Inflammatory macrophage (primary cell): Measurements from ENCODE around the gene ILF3.
"Not testable (repeated sequence)": the region's sequence is repeated elsewhere in the genome, so short reads cannot be mapped to it uniquely, and the experiment has no call there.

ENCODE experiments used
- DNase-seq, 2 donors: peaks; one replicate each; pipeline ENCODE4 v3.0.0-alpha.2; 2020 to 2022

The ILF3 gene

DNA sequence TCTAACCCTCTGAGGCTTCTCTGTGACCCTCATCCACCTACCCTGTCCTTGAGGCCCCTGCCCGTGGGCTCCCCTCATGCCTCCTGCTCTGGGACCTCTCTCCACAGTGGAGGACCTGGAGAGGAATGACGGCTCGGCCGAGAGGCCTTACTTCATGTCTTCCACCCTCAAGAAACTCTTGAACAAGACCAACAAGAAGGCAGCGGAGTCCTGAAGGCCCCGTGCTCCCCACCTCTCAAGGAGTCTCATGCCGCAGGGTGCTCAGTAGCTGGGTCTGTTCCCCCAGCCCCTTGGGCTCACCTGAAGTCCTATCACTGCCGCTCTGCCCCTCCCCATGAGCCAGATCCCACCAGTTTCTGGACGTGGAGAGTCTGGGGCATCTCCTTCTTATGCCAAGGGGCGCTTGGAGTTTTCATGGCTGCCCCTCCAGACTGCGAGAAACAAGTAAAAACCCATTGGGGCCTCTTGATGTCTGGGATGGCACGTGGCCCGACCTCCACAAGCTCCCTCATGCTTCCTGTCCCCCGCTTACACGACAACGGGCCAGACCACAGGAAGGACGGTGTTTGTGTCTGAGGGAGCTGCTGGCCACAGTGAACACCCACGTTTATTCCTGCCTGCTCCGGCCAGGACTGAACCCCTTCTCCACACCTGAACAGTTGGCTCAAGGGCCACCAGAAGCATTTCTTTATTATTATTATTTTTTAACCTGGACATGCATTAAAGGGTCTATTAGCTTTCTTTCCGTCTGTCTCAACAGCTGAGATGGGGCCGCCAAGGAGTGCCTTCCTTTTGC, 10.8 kb upstream of the ILF3 start:
- no peak for DNase-seq

DNA sequence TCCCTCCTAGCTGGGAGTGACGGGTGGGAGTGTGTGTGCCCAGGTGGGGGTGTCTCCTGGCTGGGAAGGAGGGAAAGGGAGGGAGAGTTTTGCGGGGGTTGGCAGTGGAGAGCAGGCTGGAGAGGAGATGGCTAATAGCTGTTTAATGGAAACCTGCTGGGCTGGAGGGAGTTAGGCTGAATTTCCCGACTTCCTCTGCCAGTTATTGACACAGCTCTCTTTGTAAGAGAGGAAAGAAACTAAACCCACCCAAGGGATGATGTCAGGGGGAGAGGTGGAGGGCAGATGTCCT, 10.2 kb upstream of the ILF3 start:
- DNase-seq: peak in 1 of 2 donors; percentile 48

DNA sequence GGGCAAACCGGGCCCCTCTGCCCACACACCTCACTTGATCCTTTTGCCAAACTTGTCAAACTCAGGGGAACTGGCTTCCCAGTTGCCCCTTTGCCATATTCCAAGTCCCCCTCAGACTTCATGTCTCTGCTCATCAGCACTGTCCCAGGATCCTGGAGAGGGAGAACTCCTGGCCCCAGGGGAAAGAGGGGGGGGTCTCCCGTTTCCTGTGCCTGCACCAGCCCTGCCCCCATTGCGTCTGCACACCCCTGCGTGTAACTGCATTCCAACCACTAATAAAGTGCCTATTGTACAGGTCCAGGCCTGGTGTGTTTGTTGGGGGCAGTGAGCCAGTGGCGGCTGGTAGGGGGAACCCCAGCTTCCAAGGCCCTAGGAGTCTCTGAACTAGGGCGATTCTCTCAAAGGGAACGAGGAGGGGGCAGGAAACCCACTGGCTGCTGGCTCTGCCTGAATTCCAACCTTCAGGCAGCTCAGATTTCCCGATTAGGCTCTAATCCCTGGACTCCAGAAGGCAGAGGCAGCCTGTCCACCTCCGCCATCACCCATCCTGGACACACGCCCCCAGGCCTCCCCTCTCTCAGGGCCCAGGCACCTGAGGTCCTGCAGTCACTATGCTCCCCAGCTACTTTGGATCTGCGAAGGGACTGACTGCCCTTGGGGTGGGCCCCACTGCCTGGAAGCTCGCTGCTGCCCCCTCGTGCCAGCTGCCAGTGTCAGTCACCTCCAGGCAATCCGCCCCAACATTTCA, 9.7 kb upstream of the ILF3 start:
- DNase-seq: peak; percentile 71 to 81

DNA sequence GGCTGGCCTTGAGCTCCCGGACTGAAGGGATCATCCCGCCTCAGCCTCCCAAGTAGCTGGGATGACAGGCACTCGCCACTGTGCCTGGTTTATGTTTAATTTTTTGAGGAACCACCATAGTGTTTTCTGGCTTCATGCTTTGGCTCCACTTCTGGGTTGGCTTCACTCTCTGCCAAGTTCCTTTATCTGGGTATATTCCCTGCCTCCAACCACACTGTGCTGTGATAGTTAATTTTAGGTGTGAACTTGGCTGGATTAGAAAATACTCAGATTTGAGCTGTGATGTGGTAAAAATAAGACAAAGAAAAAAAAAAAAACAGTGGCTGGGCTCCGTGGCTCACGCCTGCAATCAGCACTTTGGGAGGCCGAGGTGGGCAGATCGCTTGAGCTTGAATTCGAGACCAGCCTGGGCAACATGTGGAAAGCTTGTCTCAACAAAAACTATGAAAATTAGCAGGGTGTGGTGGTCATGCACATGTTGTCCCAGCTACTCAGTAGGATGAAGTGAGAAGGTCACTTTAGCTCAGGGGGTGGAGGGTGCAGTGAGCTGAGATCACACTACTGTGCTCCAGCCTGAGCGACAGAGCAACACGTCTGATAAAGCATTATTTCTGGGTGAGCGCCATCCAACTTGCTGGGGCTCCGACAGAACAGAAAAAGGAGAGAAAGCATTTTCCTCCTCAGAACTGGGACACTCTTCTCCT, 7.5 kb upstream of the ILF3 start:
- peak; percentile 20 to 42 for DNase-seq

DNA sequence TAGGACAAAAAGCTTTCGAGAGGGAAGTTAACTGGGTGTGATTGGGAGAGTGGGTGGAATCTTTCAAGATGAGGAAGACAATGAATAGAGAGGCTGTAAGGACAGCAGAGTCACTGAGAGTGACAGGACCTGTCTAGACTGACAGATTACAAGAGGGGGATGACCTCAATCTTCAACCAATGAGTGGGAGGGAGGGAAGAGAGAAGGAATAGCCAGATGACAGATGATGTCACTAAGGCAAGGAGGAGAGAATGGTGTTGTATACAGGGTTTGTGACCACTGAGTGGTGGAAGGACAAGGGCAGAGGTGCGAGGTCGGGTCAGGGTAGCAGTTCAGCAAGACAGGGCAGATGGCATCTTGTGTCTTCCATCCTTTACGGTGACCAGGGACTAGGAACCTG, 5.8 kb upstream of the ILF3 start:
- peak; percentile 93 to 94 for DNase-seq

DNA sequence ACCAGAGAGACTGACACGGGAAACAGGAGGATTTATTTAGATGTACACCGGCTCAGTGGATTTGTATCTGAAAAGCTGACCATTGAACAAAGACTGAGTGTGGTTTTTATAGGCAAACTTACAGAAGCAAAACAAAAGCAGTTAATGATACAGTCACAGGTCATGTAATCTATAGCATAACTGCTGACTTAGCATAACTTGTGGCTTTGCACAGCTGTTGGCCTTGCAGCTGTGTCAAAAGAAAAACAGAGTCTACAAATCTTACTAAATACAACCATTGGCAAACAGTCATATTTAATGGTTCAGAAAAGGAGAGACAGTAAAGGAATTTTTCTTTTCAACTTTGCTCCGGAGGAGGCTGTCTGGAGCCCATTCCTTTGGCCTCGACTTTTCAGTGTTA, 2.3 kb upstream of the ILF3 start:
- DNase-seq: peak in 1 of 2 donors; percentile 28

DNA sequence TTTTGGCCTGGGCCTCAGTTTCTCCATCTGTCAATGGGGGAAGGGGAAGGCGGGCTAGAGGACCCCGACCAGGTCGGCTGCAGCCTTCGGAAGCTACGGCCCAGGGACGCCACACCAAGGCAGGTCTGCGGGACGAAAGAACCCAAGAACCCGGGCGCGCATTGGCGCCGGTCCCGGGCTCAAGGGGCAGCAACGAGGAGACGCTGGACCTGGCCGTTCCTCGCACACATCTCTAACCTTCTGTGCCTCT, 739 bp upstream of the ILF3 start:
- DNase-seq: no peak

DNA sequence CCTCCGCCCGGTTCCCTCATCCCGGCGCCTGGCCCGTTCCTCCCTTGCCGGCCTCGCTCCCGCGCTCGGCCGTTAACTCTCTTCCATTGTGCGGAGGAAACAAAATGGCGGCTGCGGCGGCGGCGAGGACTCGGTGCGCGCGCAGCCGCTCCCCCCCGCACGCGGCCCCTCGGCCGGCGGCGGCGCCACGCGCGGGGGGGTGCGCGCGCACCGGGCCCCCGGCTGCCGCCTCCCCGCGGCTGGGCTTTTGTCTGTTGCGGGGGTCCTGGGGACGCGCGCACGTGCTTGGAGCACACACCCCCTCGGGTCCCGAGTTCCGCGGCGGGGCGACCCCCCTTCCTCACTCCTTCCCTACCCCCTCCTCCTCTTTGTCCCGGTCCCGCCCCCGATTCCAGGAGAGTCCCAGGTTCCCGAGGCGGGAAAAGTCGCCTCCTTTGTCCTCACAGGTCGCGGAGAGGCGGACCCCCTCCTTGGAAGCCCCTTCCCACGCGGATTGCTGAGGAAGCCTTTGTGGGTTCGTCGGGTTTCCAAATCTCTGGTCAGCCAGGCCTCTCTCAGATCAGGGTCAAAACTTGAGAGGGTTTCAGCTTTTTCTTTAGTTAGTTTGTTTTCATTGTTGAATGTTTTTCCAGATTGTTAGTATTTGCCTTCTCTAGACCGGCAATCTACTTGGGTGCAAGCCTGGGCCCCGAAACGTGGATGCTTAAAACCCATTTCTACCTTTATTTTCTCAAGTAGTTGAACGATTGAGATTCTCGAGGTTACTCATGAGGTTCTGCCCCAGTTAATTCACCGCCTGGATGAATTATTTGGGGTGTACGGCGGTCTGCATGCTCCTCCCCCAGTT, 687 bp downstream of the ILF3 start:
- DNase-seq: peak; percentile 31 to 55

DNA sequence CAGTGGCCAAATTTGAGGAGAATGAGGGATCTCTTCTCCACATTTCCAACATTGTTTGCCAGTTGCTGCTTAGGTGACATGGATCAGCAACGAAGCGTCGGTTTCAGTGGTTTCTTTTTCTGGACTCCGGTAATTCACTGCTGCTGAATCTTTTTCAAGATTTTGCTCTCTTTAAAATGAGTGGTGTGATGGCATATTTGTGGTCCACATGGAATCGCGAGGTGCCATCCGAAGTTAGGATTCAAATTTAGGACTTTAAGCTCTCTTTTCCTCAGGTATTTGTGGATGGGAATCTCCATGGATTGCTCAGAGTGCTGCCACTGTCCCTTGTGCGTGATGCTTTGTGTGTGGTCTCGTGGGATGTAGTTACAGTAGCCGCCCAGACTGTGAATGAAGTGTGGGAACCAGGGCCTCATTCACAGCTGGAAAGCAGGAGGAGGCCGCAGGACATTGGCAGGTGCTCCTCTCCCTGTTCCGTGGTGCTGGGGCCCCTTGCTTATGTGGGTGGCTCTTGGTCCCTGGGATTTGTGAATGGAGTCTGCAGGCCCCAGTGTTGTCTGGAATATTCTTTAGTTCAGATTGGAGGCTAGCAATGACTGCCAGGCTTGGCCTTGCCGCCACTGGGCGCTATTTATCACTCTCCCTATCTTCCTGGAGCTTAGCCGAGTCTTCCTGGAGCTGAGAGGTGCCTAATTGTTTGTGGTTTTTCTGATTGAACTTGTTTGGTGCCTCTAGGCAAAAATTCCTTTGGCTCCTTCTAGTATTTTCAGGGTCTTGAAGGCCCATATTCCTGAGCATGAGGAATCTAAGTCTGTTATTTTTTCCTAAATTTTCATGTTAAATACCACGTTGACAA, 1.5 kb downstream of the ILF3 start:
- DNase-seq: peak in 1 of 2 donors; percentile 24

DNA sequence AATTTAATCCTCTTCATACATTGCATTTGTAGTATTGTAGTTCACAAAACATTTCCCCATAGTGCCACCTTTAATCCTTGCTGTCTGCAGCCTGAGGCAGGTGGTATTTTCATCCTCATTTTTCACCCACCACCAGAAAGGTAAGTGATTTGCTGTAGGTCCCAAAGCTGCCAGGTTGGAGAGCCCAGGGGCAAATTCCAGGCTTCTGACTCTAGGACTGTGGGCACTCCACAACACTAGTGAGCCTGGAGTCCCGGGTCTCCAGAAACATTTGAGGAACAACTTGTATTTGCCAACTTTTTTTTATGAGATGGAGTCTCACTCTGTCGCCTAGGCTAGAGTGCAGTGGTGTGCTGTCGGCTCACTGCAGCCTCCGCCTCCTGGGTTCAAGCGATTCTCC, 6.2 kb downstream of the ILF3 start:
- DNase-seq: no peak

DNA sequence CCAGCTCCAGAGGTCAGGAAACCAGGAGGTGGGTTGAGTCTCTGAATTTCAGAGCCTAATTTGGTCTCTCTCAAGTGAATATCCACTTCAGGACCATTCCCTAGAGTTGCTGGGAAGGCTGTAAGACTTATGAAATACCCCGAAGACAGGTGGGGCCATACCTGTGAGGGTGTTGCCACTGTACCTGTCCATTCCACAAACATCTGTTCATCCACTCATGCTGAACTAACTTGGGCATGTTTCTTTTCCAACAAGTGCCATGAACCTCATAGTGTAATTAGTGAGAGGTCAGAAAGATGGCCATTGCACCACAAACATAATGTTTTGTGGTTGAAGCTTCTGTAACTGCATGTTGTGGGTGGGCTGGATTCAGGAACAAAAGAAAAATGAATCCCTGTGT, 7.8 kb downstream of the ILF3 start:
- peak; percentile 41 to 62 for DNase-seq

DNA sequence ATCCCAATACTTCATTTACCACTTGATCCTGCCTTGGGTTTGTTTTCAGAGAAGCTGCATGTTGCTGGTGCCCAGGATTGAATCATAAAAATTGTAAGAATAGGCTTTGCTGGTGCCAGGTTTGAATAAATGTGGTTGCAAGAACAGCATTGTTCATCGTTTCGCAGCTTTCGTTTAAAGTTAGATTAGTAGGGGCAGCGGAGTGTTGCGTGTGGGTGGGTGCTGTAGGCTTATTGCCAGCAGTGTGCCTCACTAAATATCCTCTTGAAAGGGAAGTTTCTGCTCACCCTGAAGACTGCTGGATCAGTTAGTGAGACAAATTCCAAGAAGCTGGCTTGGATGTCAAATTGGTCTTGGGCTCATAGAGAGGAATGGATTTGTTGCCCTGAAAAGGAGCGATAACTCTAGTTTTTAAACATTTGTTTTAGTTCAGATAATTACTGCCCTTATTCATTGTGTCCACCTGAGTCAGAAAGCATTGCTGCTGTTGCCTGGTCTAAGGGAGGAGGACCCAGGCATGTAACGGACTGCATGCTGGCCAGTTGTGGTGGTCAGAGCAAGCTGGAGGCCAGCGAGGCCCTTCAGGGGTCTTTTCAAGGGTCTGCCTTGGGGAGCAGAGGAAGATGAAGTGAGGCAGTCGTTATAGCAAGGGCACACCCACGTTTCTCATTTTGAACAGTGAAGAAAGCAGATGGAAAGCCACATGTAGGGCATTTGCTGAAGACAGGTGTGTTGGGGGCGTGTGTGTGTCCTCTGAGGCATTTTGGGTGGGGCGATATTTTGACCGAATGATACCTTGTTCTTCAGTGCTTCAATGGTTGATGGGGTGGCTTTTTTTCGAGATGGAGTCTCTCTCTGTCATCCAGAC, 8.5 kb downstream of the ILF3 start:
- peak; percentile 37 to 71 for DNase-seq

DNA sequence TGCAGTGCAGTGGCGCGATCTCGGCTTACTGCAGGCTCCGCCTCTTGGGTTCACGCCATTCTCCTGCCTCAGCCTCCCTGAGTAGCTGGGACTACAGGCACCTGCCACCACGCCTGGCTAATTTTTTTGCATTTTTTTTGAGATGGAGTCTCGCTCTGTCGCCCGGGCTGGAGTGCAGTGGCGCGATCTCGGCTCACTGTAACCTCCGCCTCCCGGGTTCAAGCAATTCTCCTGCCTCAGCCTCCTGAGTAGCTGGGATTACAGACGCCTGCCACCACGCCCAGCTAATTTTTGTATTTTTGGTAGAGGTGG, 9.1 kb downstream of the ILF3 start:
- DNase-seq: not testable (repeated sequence)

DNA sequence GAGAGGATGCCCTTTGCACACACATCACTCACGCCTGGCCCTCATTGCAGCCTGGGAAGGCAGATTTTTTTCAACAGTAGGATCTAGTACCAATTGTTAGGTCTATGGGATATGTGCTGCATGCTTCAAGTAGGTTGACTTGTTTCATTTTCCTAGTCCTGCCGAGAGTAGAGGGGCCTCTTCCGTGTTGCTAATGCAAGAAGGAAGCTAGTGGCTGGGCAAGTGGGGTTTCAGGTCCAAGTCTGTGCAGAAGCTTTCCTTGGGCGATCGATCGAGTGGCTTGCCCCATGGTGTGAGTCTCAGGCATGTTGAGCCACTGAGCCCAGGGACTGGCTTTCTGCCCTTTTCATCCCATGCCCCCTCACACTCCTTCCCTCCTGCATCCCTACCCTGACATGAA, 13.7 kb downstream of the ILF3 start:
- no peak for DNase-seq

DNA sequence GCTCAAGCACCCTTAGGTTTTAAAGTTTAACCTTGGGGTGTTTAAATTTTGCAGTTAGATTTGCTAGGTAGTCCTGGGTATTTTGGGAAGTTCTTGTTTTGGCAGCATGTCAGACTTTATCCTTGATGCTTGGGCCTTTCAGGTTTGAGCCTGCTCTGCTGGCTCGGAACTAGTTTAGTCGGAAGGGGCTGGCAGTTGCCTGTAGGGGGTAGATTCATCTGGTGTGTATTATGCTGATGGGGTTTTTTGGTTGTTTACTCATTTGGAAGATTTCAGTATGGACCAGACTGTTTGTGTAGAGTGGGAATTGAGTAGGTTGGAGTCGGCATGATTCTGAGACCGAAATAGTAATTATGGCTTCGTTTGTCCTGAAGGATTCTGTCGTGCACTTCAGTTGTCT, 15.1 kb downstream of the ILF3 start:
- no peak for DNase-seq

DNA sequence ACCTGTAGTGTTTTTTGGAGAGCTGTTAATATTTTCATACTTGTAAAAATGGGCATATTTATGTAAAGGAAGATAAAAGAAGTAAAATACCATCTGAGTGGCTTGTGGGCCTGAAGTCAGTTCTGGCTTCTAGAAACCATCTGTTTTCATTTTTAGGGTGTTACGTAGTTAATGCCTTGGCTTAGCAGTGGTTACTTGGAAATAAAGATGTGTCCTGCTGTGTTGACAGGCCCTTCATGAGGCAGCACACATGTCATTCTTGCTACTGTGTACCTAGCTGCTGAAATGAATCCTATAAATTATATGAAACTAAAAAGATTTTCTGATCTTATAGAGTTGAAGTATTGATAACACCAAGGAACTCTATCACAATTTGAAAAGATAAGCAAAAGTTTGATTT, 16.0 kb downstream of the ILF3 start:
- DNase-seq: no peak

DNA sequence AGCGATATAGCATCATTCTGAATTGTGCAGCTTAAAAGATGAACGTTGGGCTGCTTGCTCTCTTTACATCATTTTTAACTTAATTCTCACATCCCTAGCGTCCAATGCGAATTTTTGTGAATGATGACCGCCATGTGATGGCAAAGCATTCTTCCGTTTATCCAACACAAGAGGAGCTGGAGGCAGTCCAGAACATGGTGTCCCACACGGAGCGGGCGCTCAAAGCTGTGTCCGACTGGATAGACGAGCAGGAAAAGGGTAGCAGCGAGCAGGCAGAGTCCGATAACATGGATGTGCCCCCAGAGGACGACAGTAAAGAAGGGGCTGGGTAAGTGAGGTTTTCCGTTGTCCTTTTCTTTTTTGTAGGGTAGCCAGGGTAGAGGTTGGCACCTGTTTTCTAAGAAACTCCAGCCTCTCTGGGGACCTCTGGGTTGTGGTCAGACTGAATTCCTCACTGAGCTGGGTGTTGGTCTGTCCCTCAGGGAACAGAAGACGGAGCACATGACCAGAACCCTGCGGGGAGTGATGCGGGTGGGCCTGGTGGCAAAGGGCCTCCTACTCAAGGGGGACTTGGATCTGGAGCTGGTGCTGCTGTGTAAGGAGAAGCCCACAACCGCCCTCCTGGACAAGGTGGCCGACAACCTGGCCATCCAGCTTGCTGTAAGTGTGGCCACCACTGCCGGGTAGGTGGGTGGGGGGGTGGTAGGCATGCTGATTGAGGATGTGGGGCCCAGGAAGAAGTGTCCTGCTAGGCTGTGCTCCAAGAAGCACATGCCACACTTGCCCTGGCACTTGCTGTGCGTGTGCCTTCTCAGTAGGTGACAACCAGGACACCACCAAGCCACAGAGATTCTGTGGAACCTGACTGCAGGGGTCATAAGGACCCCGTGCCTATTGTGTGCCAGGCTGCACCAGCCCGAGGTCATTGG, 17.0 kb downstream of the ILF3 start:
- DNase-seq: no peak

DNA sequence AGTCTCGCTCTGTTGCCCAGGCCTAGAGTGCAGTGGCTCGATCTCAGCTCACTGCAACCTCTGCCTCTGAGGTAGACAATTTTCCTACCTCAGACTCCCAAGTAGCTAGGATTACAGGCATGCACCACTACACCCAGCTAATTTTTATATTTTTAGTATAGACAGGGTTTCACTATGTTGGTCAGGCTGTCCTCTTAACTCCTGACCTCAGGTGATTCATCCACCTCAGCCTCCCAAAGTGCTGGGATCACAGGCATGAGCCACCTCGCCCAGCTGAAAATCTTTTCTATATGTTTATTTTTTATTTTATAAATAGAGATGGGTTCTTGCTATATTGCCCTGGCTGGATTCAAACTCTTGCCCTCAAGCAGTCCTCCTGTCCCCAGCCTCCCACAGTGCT, 17.8 kb downstream of the ILF3 start:
- DNase-seq: not testable (repeated sequence)

DNA sequence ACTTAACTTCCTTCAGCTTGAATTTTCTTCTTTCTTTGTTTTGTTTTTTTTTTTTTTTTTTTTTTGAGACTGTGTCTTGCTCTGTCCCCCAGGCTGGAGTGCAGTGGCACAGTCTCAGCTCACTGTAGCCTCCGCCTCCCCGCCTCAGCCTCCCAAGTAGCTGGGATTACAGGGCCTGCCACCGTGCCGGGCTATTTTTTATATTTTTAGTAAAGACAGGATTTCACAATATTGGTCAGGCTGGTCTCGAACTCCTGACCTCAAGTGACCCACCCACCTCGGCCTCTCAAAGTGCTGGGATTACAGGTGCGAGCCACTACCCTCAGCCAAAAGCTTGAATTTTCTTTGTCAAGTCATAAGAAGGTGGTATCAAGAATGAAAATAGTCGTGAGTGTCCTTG, 21.1 kb downstream of the ILF3 start:
- DNase-seq: not testable (repeated sequence)

DNA sequence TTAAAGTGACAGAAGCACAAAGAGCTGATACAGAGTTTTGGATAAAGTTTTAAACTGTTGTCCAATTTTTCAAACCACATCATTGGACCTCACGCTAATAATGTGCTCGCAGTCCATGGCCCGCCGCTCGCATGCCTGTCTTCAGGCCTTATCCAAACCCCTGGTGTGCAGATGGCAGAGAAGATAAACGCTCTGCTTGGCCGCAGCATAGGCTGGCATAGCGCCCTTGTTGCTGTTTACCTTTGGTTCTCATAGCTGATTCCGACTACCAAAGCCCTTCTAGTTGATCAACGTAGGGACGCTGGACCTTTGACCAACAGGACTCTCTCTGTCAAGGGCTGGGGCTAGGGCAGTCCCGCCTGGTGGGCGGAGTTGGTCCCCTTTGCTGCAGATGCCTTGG, 23.6 kb downstream of the ILF3 start:
- DNase-seq: no peak
